GM21526 (cell line): ENCODE results near the gene KLK3.
A peak's percentile ranks its signal among the peaks of the same experiment; 100 is the strongest.
"Not testable (repeated sequence)": the region's sequence is repeated elsewhere in the genome, so short reads cannot be mapped to it uniquely, and the experiment has no call there.

Experiments used
- ATAC-seq: cut with Tn5 transposase; IDR thresholded peaks from one replicate; pipeline ENCODE4 v1.9.1; 2021; ENCODE audit warnings: moderate library complexity; ENCODE audit not compliant: unreplicated experiment, low FRiP score

The KLK3 gene

GRCh38 chr19:50854636-50855410, at the start of gene KLK3:
KLK3 (plus strand) TSS chr19:50854915; CDS start chr19:50854956, 41 bp downstream.
- ATAC-seq, result no peak

GRCh38 chr19:50808856-50809255, 45.9 kb upstream of the KLK3 start:
- no peak for ATAC-seq

- not testable (repeated sequence) for ATAC-seq
Observed at GRCh38 chr19:50811622-50812238, 43.0 kb upstream of the KLK3 start.

GRCh38 chr19:50812474-50812873, 42.2 kb upstream of the KLK3 start:
- no peak for ATAC-seq

- ATAC-seq, result no peak
Observed at GRCh38 chr19:50814883-50815282, 39.8 kb upstream of the KLK3 start.

GRCh38 chr19:50815439-50815838, 39.3 kb upstream of the KLK3 start:
- ATAC-seq, result no peak

GRCh38 chr19:50817941-50818858, 36.5 kb upstream of the KLK3 start:
- peak; percentile 49 for ATAC-seq

- ATAC-seq, result no peak
Observed at GRCh38 chr19:50818859-50819472, 35.7 kb upstream of the KLK3 start.

- no peak for ATAC-seq
Observed at GRCh38 chr19:50819636-50820035, 35.1 kb upstream of the KLK3 start.

GRCh38 chr19:50820086-50820485, 34.6 kb upstream of the KLK3 start:
- no peak for ATAC-seq

GRCh38 chr19:50820549-50821247, 34.0 kb upstream of the KLK3 start:
- no peak for ATAC-seq

GRCh38 chr19:50821248-50821612, 33.5 kb upstream of the KLK3 start:
- no peak for ATAC-seq

GRCh38 chr19:50821622-50822021, 33.1 kb upstream of the KLK3 start:
- no peak for ATAC-seq

- ATAC-seq, result no peak
Observed at GRCh38 chr19:50822661-50823208, 32.0 kb upstream of the KLK3 start.

GRCh38 chr19:50823389-50824042, 31.2 kb upstream of the KLK3 start, which contains the start of gene KLK1:
KLK1 (minus strand) TSS chr19:50823787; CDS start chr19:50823748, 39 bp downstream.
- no peak for ATAC-seq

GRCh38 chr19:50826492-50827240, 28.0 kb upstream of the KLK3 start:
- ATAC-seq, result no peak

GRCh38 chr19:50827476-50827875, 27.2 kb upstream of the KLK3 start:
- no peak for ATAC-seq

- no peak for ATAC-seq
Observed at GRCh38 chr19:50829801-50830200, 24.9 kb upstream of the KLK3 start.
